K562 (cell line): ENCODE results near the gene DDAH2.

Source experiments
- POLR2A ChIP-seq: fragments of 450-650 bp; conservative IDR thresholded peaks from 2 replicates; pipeline ENCODE4 v1.6.1; 2016
- RCOR1 ChIP-seq, 2 experiments: IDR thresholded peaks; 2 replicates each; pipeline ENCODE4 v1.6.1; 2012; ENCODE audit warnings: low read depth in 2 of 2, low read length in 2 of 2, borderline replicate concordance in 1 of 2, improper control_type of control experiment in 1 of 2
- SMAD4 ChIP-seq: fragments of 250-450 bp; sonication (Bioruptor Pico); conservative IDR thresholded peaks from 2 replicates; pipeline ENCODE4 v1.8.0; 2021; ENCODE audit warnings: inconsistent platforms, mild to moderate bottlenecking, moderate library complexity
- TF ChIP-seq, protein P1 (sequence below), 3 experiments: IDR thresholded peaks in 2 of 3; conservative IDR thresholded peaks in 1 of 3; 2 replicates each; pipeline ENCODE4 v1.5.1; 2011 to 2012; ENCODE audit warnings: low read length in 3 of 3, mild to moderate bottlenecking in 3 of 3, control low read depth in 2 of 3, improper control_type of control experiment in 1 of 3, inconsistent platforms in 1 of 3, low read depth in 1 of 3, mixed read lengths in 1 of 3, moderate library complexity in 1 of 3; ENCODE audit not compliant: insufficient read depth in 2 of 3

DNA sequence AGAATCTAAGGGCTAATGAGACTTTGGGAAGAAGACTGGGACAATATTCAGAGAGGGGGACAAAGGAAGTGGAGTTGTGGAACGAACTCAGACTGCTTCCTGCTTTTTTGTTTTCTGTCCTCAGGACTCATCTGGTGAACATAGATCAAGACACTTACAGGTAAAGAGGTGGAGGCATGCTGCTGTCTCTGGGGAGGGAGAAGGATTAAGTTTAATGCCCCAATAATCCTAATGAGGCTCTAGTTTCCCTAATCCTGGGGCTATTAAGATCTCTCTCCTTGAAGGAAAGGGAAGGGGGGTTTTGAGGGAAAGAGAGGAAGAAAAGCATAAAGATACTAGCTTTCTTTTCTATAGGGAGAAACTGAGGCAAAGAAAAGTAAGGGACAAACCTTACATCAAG, 15.3 kb upstream of the DDAH2 start:
- TF ChIP-seq POLR2A: no peak
- TF ChIP-seq, protein P1, sequence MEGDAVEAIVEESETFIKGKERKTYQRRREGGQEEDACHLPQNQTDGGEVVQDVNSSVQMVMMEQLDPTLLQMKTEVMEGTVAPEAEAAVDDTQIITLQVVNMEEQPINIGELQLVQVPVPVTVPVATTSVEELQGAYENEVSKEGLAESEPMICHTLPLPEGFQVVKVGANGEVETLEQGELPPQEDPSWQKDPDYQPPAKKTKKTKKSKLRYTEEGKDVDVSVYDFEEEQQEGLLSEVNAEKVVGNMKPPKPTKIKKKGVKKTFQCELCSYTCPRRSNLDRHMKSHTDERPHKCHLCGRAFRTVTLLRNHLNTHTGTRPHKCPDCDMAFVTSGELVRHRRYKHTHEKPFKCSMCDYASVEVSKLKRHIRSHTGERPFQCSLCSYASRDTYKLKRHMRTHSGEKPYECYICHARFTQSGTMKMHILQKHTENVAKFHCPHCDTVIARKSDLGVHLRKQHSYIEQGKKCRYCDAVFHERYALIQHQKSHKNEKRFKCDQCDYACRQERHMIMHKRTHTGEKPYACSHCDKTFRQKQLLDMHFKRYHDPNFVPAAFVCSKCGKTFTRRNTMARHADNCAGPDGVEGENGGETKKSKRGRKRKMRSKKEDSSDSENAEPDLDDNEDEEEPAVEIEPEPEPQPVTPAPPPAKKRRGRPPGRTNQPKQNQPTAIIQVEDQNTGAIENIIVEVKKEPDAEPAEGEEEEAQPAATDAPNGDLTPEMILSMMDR (IDR thresholded peaks at IDR 0.05 in 2 of 3, conservative IDR thresholded peaks at IDR 0.05 in 1 of 3; ENCODE audit: insufficient read depth in 2 of 3, low read depth in 1 of 3, low read length in 3 of 3): no peak
- no peak for TF ChIP-seq RCOR1 (IDR thresholded peaks at IDR 0.05; ENCODE audit: borderline replicate concordance in 1 of 2, low read depth in 2 of 2, low read length in 2 of 2)
- TF ChIP-seq SMAD4 (CRISPR knock-in tag): no peak
